Measurements from ENCODE around the gene RHOB.

GRCh38 chr2:20421988-20422370 is 24.9 kb upstream of the RHOB start:
- no peak for TF ChIP-seq CTCF (IDR thresholded peaks at IDR 0.05; ENCODE audit: poor library complexity, severe bottlenecking)
- no peak for TF ChIP-seq POLR2AphosphoS5 (IDR thresholded peaks at IDR 0.05)
- TF ChIP-seq EP300 (conservative IDR thresholded peaks at IDR 0.05; ENCODE audit: poor library complexity, severe bottlenecking): no peak
- TF ChIP-seq SMC3 (conservative IDR thresholded peaks at IDR 0.05; ENCODE audit: poor library complexity): no peak
- TF ChIP-seq RAD21 (conservative IDR thresholded peaks at IDR 0.05): no peak
- TF ChIP-seq EZH2 (IDR thresholded peaks at IDR 0.05; ENCODE audit: borderline replicate concordance, insufficient read depth, low read length, poor library complexity, severe bottlenecking): no peak
- TF ChIP-seq REST (IDR thresholded peaks at IDR 0.05; ENCODE audit: borderline replicate concordance): no peak
- no peak for TF ChIP-seq MXI1 (conservative IDR thresholded peaks at IDR 0.05; ENCODE audit: poor library complexity, severe bottlenecking)
